GM18873 (cell line): ENCODE data around the gene ADRB2.
A peak's percentile ranks its signal among the peaks of the same experiment; 100 is the strongest.
"Not testable (repeated sequence)": the region's sequence is repeated elsewhere in the genome, so short reads cannot be mapped to it uniquely, and the experiment has no call there.

ENCODE experiments used
- ATAC-seq: cut with Tn5 transposase; IDR thresholded peaks from one replicate; pipeline ENCODE4 v1.9.1; 2021; ENCODE audit warnings: mild to moderate bottlenecking, moderate library complexity, moderate number of reproducible peaks; ENCODE audit not compliant: unreplicated experiment, low FRiP score

ADRB2 gene

GRCh38 chr5:148826053-148826738 is at the start of gene ADRB2:
TSS of gene ADRB2 (plus strand) at chr5:148826611. CDS start at chr5:148826832, 221 bp downstream.
- peak; percentile 97 for ATAC-seq

GRCh38 chr5:148776780-148777179 is 49.6 kb upstream of the ADRB2 start:
- ATAC-seq, result no peak

- ATAC-seq, result no peak
Measured at GRCh38 chr5:148778882-148779281, 47.5 kb upstream of the ADRB2 start.

GRCh38 chr5:148780711-148781110 is 45.7 kb upstream of the ADRB2 start:
- no peak for ATAC-seq

GRCh38 chr5:148781766-148782165 is 44.6 kb upstream of the ADRB2 start:
- no peak for ATAC-seq

- no peak for ATAC-seq
Measured at GRCh38 chr5:148785223-148785622, 41.2 kb upstream of the ADRB2 start.

- ATAC-seq, result no peak
Measured at GRCh38 chr5:148786456-148786855, 40.0 kb upstream of the ADRB2 start.

- ATAC-seq, result no peak
Measured at GRCh38 chr5:148788636-148789035, 37.8 kb upstream of the ADRB2 start.

GRCh38 chr5:148790545-148791333 is 35.7 kb upstream of the ADRB2 start:
- ATAC-seq, result peak; percentile 23

GRCh38 chr5:148791334-148791667 is 35.1 kb upstream of the ADRB2 start:
- ATAC-seq, result peak; percentile 98

- ATAC-seq, result no peak
Measured at GRCh38 chr5:148791696-148792095, 34.7 kb upstream of the ADRB2 start.

GRCh38 chr5:148792744-148793143 is 33.7 kb upstream of the ADRB2 start:
- ATAC-seq, result no peak

- no peak for ATAC-seq
Measured at GRCh38 chr5:148793261-148793660, 33.1 kb upstream of the ADRB2 start.

- no peak for ATAC-seq
Measured at GRCh38 chr5:148794275-148794674, 32.1 kb upstream of the ADRB2 start.

- ATAC-seq, result no peak
Measured at GRCh38 chr5:148794729-148795561, 31.5 kb upstream of the ADRB2 start.

- ATAC-seq, result no peak
Measured at GRCh38 chr5:148796936-148797335, 29.5 kb upstream of the ADRB2 start.

GRCh38 chr5:148798786-148799185 is 27.6 kb upstream of the ADRB2 start:
- ATAC-seq, result no peak

- ATAC-seq, result no peak
Measured at GRCh38 chr5:148799737-148800527, 26.5 kb upstream of the ADRB2 start.

GRCh38 chr5:148801682-148802276 is 24.6 kb upstream of the ADRB2 start:
- ATAC-seq, result no peak

GRCh38 chr5:148803451-148803850 is 23.0 kb upstream of the ADRB2 start:
- ATAC-seq, result not testable (repeated sequence)
